ENCODE results near the gene ADD3. TPM values are rescaled to one million over a fixed set of nuclear protein-coding genes. Genes with fewer than 3 reads are reported as not detected.
A peak's percentile ranks its signal among the peaks of the same experiment; 100 is the strongest.

ADD3 gene
- total and polyA plus RNA-seq, 8 donors: 62.0 to 362 (median 322) TPM

DNA sequence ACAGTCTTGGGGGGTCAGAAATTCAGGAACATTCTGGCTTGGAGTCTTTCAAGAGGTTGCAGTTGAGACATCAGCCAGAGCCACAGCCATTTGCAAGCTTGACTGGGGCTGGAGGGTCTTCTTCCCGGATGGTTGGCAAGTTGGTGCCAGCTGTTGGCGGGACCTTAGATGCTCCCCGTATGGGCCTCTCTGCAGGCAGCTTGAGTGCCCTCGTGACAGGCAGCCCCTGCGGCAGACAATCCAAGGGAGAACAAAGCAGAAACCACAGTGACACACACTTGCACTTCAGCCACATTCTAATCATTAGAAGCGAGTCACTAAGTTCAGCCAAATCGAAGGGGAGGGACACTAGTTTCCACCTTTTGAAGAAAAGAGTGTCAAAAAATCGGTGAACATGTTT, 140.2 kb downstream of the ADD3 start:
- no peak overlapping the region for H3K27ac ChIP-seq
- no peak overlapping the region for H3K4me3 ChIP-seq
- ATAC-seq: no peak
- no peak for DNase-seq
- H3K27me3 ChIP-seq: peaks cover 0 to 23% of the 10 kb centered on the region in 2 donors
- peaks cover 0 to 4% of the 10 kb centered on the region in 2 donors for H3K4me1 ChIP-seq
- TF ChIP-seq, protein P1, sequence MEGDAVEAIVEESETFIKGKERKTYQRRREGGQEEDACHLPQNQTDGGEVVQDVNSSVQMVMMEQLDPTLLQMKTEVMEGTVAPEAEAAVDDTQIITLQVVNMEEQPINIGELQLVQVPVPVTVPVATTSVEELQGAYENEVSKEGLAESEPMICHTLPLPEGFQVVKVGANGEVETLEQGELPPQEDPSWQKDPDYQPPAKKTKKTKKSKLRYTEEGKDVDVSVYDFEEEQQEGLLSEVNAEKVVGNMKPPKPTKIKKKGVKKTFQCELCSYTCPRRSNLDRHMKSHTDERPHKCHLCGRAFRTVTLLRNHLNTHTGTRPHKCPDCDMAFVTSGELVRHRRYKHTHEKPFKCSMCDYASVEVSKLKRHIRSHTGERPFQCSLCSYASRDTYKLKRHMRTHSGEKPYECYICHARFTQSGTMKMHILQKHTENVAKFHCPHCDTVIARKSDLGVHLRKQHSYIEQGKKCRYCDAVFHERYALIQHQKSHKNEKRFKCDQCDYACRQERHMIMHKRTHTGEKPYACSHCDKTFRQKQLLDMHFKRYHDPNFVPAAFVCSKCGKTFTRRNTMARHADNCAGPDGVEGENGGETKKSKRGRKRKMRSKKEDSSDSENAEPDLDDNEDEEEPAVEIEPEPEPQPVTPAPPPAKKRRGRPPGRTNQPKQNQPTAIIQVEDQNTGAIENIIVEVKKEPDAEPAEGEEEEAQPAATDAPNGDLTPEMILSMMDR (IDR thresholded peaks at IDR 0.05): no peak
- no peaks in the 10 kb centered on the region for H3K36me3 ChIP-seq
- intact Hi-C loops (cut with DNase I): no loop called here
- no peaks in the 10 kb centered on the region for H3K9me3 ChIP-seq

DNA sequence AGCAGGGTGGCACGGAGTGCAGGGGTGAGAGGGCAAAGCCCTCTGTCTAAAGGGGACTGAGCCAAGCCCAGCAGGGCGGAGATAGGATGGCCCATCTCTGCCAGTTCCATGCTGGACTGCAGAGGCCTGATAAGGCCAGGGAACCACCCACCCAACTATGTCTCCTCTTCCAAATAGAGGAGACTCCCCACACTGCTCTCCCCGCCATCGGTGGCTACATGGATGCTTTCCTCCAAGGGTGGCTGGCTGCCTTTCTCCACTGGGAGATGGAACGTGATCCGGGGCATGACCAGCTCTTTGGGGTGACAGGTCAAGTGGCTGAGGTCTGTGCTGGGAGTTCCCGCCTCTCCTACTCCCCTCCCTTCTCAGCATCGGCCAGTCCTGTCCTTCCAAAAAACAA, 141.5 kb downstream of the ADD3 start:
- ATAC-seq (no peak), DNase-seq (no peak)
- Histone ChIP-seq H3K27ac (no peak overlapping the region), H3K4me1 (peaks cover 0 to 4% of the 10 kb centered on the region in 2 donors), H3K27me3 (peaks cover 0 to 24% of the 10 kb centered on the region in 2 donors), H3K4me3 (no peak overlapping the region), H3K36me3 (no peaks in the 10 kb centered on the region), H3K9me3 (no peaks in the 10 kb centered on the region)
- TF ChIP-seq, protein P1 (IDR thresholded peaks at IDR 0.05): no peak
- intact Hi-C loops (cut with DNase I): no loop called here

DNA sequence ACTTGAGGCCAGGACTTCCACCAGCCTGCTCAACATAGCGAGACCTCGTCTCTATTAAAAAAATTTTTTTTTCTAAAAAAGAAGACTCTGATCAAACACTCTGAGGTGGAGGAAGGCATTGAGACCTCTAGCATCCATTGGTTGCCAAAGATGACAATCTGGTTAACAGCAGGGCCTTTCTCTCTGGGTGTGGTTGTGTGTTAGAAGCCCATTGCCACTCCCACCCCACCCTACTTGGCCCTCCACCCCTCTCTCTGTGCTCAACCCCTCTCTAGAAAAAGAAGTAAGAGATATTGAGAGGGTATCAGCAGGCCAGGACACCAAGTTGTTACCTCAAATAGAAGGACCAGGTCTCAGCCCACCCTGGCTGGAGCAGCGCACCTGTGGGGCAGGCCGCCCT, 142.3 kb downstream of the ADD3 start:
- DNase-seq (no peak), ATAC-seq (no peak)
- H3K4me3 ChIP-seq: no peak overlapping the region
- TF ChIP-seq, protein P1 (IDR thresholded peaks at IDR 0.05): no peak
- H3K36me3 ChIP-seq: no peaks in the 10 kb centered on the region
- peaks cover 0 to 4% of the 10 kb centered on the region in 2 donors for H3K4me1 ChIP-seq
- intact Hi-C loops (cut with DNase I): no loop called here
- no peak overlapping the region for H3K27ac ChIP-seq
- H3K27me3 ChIP-seq: peaks cover 0 to 32% of the 10 kb centered on the region in 2 donors
- no peaks in the 10 kb centered on the region for H3K9me3 ChIP-seq

DNA sequence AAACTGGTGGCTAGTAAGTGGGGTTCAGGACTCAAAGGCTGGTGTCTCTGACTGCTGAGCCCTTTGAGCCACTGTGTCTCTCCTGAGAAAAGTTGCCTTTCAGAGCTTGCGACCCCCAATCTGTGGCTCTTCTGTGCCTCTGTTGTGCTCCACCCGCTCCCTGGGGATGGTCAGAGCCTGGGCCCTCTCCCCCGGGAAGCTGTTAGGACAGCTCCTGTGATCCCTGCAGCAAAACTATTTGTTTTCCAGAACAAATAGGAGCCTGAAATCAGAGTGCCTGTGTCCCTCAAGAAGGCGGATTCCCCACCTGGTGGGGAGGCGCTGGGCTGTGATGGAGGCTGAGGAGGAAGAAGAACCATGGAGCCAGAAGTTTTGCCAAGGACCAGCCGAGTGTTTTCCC, 143.2 kb downstream of the ADD3 start:
- Histone ChIP-seq H3K27me3 (peaks cover 0 to 33% of the 10 kb centered on the region in 2 donors), H3K9me3 (no peaks in the 10 kb centered on the region), H3K36me3 (no peaks in the 10 kb centered on the region), H3K27ac (no peak overlapping the region), H3K4me1 (peaks cover 0 to 4% of the 10 kb centered on the region in 2 donors), H3K4me3 (no peak overlapping the region)
- intact Hi-C loops (cut with DNase I): no loop called here
- ATAC-seq (no peak), DNase-seq (no peak)
- TF ChIP-seq, protein P1 (IDR thresholded peaks at IDR 0.05): no peak

DNA sequence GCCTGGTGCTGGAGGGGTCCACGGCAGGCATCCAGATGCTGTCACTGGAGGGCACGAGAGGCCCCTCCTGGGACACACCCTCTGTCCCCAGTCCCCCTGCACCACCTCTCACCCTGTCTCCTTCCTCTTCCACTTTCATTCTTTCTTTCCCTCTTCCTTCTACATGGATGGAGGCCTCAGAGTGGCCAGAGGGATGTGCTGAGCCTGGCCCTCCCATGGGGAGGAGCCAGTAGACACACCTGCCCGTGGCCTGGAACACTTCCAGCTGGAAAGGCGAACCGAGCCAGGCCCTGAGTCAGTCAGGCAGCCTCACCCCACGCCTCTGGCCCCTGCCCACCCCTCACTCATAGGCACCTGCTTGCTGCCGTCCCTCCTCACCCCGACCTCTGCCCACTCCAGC, 143.7 kb downstream of the ADD3 start:
- peaks cover 0 to 33% of the 10 kb centered on the region in 2 donors for H3K27me3 ChIP-seq
- TF ChIP-seq, protein P1 (IDR thresholded peaks at IDR 0.05): no peak
- DNase-seq: peak in 2 of 4 donors; percentile 50 to 60
- no peaks in the 10 kb centered on the region for H3K9me3 ChIP-seq
- no peak overlapping the region for H3K4me3 ChIP-seq
- peak; percentile 85 for ATAC-seq
- intact Hi-C loops (cut with DNase I): no loop called here
- no peak overlapping the region for H3K27ac ChIP-seq
- no peaks in the 10 kb centered on the region for H3K36me3 ChIP-seq
- H3K4me1 ChIP-seq: peaks cover 0 to 4% of the 10 kb centered on the region in 2 donors

Measured in left lung (tissue), 10 donors.